ENCODE measurements around the gene SMIM3. TPM values are rescaled to one million over a fixed set of nuclear protein-coding genes. Genes with fewer than 3 reads are reported as not detected.

Gene SMIM3
- total RNA-seq, 1 experiment from 2014 or later, result 14.5 TPM

DNA sequence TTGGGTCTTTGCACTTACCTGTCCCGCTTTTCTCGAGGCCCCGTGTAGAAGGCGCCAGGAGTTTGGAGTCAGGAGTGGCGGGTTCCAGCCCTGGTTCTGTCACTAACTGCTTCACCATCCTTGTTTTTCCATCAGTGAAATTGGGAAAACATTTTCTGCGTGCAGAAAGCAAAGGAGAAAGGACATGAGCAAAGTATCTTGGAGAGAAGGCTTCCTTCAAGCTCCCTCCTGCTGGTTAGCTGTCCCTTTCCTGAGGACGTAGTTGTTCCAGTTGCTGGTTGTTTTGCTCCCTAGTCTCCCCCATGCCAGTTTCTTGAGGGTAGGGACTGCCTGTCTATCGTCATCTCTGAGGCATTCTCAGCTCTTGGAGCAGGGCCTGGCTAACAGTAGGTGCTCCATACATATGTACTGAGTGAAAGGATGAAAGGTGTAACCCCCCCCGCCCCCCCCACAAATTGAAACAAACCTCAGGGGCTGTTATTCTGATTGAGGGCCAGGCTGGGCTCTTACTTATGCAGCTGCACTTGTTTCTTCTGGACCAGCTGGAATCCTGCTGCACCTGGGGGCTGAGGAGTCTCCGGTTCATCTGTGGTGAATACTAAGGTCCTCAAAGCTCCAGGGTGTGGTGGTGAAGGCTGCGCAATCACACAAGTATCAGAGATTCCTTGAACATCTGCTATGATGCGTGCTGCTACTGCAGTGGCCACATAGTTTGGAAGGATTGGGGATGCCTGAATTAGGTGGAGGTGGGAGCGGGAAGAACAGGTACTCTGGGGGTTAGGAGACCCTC, 1.0 kb downstream of the SMIM3 start:
- peaks cover 61% of the 10 kb centered on the region for H3K4me1 ChIP-seq (ENCODE audit: insufficient read depth, low read length, poor library complexity, severe bottlenecking)

DNA sequence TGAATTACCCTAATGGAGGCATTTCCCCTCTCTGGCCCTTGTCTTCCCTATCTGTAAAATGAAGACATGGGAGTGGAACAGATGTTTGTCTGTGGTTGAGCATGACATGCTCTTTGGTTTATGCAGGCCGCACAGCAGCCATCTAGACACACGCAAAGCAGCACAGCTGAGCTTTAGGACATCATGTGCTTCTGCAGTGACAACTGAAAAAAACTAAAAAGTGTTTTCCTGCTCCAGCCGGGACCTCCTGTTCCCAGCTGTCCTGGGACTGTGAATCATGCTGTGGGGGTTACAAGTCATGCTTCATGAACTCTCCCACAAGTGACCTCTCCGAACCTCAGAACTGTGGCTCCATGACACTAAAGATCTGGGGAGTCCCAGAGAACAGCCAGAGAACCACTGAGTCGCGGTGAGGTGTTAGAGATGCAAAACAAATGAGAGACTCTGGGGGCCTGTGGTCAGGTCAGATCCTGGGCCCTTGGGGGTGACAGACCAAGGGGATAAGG, 1.7 kb downstream of the SMIM3 start:
- TF ChIP-seq EZH2 (IDR thresholded peaks at IDR 0.05; ENCODE audit: borderline replicate concordance, low read depth, low read length, poor library complexity, severe bottlenecking), result no peak
- TF ChIP-seq, protein P1, sequence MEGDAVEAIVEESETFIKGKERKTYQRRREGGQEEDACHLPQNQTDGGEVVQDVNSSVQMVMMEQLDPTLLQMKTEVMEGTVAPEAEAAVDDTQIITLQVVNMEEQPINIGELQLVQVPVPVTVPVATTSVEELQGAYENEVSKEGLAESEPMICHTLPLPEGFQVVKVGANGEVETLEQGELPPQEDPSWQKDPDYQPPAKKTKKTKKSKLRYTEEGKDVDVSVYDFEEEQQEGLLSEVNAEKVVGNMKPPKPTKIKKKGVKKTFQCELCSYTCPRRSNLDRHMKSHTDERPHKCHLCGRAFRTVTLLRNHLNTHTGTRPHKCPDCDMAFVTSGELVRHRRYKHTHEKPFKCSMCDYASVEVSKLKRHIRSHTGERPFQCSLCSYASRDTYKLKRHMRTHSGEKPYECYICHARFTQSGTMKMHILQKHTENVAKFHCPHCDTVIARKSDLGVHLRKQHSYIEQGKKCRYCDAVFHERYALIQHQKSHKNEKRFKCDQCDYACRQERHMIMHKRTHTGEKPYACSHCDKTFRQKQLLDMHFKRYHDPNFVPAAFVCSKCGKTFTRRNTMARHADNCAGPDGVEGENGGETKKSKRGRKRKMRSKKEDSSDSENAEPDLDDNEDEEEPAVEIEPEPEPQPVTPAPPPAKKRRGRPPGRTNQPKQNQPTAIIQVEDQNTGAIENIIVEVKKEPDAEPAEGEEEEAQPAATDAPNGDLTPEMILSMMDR (conservative IDR thresholded peaks at IDR 0.05; ENCODE audit: low read depth, low read length), result no peak

More for the DNA sequence above, 1.0 kb downstream of the SMIM3 start:
- DNase-seq (ENCODE audit: low spot score), result no peak
- Histone ChIP-seq H3K4me3 (ENCODE audit: low read depth, low read length, poor library complexity, severe bottlenecking) (peak overlapping the region; percentile 68), H3K9me3 (ENCODE audit: low read depth, low read length, poor library complexity, severe bottlenecking) (no peaks in the 10 kb centered on the region), H3K36me3 (ENCODE audit: insufficient read depth, low read length, poor library complexity, severe bottlenecking) (no peaks in the 10 kb centered on the region), H3K27me3 (replicated peaks; ENCODE audit: insufficient read depth, low read depth, low read length, poor library complexity) (no peaks in the 10 kb centered on the region), H3K27ac (ENCODE audit: low read depth, low read length, poor library complexity, severe bottlenecking) (peak overlapping the region; percentile 61)
- ChIA-PET CTCF (interaction anchor here (0.8 to 0.9 kb wide), 2 partner anchors 21 to 67 kb away, joined by 3 read pairs; no protein-coding TSS in a partner anchor), POLR2A (ENCODE audit: low non-redundant PET) (interaction anchor here (1.2 kb wide), 1 partner anchor 21 kb away, joined by 3 read pairs; no protein-coding TSS in a partner anchor)
- BruUV-seq (replicated peaks), result no TSS peak
- no peak for TF ChIP-seq EZH2 (IDR thresholded peaks at IDR 0.05; ENCODE audit: borderline replicate concordance, low read depth, low read length, poor library complexity, severe bottlenecking)
- TF ChIP-seq, protein P1 (conservative IDR thresholded peaks at IDR 0.05; ENCODE audit: low read depth, low read length), result 0 out of 2 replicates have a peak, but pooled peaks have one; percentile 7
- intact Hi-C loops (cut with micrococcal nuclease; ENCODE audit: unreplicated experiment), result no loop called here

DNA sequence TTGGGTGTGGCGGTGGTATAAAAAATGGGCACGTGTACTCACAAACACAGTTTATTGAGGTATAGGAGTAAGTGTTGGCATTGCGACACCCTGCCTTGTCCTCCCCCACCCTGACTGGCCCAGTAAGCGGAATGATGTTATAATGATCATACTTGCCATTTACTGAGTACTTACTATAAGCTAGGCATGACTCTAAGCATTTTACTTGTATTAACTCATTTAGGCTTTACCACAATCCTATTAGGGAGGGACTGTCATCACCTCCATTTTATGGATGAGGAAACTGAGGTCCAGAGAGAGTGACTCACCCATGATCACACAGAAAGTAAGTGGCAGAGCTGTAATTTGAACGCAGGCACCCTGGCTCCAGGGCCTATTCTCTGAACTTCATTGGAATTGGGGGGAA, 2.3 kb downstream of the SMIM3 start:
- POLR2A ChIA-PET (ENCODE audit: low non-redundant PET), result no interaction called here
- no peaks in the 10 kb centered on the region for H3K36me3 ChIP-seq (ENCODE audit: insufficient read depth, low read length, poor library complexity, severe bottlenecking)
- H3K4me1 ChIP-seq (ENCODE audit: insufficient read depth, low read length, poor library complexity, severe bottlenecking), result peaks cover 63% of the 10 kb centered on the region
- H3K27me3 ChIP-seq (replicated peaks; ENCODE audit: insufficient read depth, low read depth, low read length, poor library complexity), result no peaks in the 10 kb centered on the region
- intact Hi-C loops (cut with micrococcal nuclease; ENCODE audit: unreplicated experiment), result no loop called here
- no peak for DNase-seq (ENCODE audit: low spot score)
- no TSS peak for BruUV-seq (replicated peaks)
- H3K9me3 ChIP-seq (ENCODE audit: low read depth, low read length, poor library complexity, severe bottlenecking), result peaks cover 3% of the 10 kb centered on the region
- H3K4me3 ChIP-seq (ENCODE audit: low read depth, low read length, poor library complexity, severe bottlenecking), result no peak overlapping the region
- TF ChIP-seq, protein P1 (conservative IDR thresholded peaks at IDR 0.05; ENCODE audit: low read depth, low read length), result no peak
- TF ChIP-seq EZH2 (IDR thresholded peaks at IDR 0.05; ENCODE audit: borderline replicate concordance, low read depth, low read length, poor library complexity, severe bottlenecking), result no peak
- H3K27ac ChIP-seq (ENCODE audit: low read depth, low read length, poor library complexity, severe bottlenecking), result no peak overlapping the region
- CTCF ChIA-PET, result no interaction called here

More for the DNA sequence above, 1.7 kb downstream of the SMIM3 start:
- Histone ChIP-seq H3K27me3 (replicated peaks; ENCODE audit: insufficient read depth, low read depth, low read length, poor library complexity) (no peaks in the 10 kb centered on the region), H3K4me3 (ENCODE audit: low read depth, low read length, poor library complexity, severe bottlenecking) (no peak overlapping the region), H3K27ac (ENCODE audit: low read depth, low read length, poor library complexity, severe bottlenecking) (no peak overlapping the region), H3K4me1 (ENCODE audit: insufficient read depth, low read length, poor library complexity, severe bottlenecking) (peaks cover 63% of the 10 kb centered on the region), H3K9me3 (ENCODE audit: low read depth, low read length, poor library complexity, severe bottlenecking) (no peaks in the 10 kb centered on the region), H3K36me3 (ENCODE audit: insufficient read depth, low read length, poor library complexity, severe bottlenecking) (no peaks in the 10 kb centered on the region)
- TSS peak; percentile 24 for BruUV-seq (replicated peaks)
- POLR2A ChIA-PET (ENCODE audit: low non-redundant PET), result no interaction called here
- no peak for DNase-seq (ENCODE audit: low spot score)
- CTCF ChIA-PET, result no interaction called here
- intact Hi-C loops (cut with micrococcal nuclease; ENCODE audit: unreplicated experiment), result no loop called here
